Natural killer cell treated with Interleukin-12 subunit alpha and Interleukin-12 subunit beta and Interleukin-15 and Interleukin-18, amount 100 ng/mL, for 72 hours (primary cell): ENCODE results near the gene PTPN23. TPM values are rescaled to one million over a fixed set of nuclear protein-coding genes. Genes with fewer than 3 reads are reported as not detected.

Experiments used
- ATAC-seq, 2 donors: fragments of 150-1000 bp; cut with Tn5 transposase in 1 of 2; sonication (Bioruptor Pico), chemical (Tn5 transposase) in 1 of 2; 2 replicates each; pipeline ENCODE4 v1.10.0; 2021
- DNase-seq: peaks from one replicate; pipeline ENCODE4 v3.0.0; 2022; ENCODE audit warnings: low spot score
- H3K27ac Mint-ChIP-seq, 2 donors: 1 replicate in 1 of 2; 2 replicates in 1 of 2; pipeline ENCODE4 v1.8.0; 2022; ENCODE audit warnings: mixed read lengths in 2 of 2, mild to moderate bottlenecking in 1 of 2, moderate library complexity in 1 of 2
- H3K27me3 Mint-ChIP-seq, 2 donors: 1 replicate in 1 of 2; 2 replicates in 1 of 2; pipeline ENCODE4 v1.8.0; 2022; ENCODE audit warnings: mixed read lengths in 2 of 2
- H3K36me3 Mint-ChIP-seq: one replicate; pipeline ENCODE4 v1.8.0; 2022; ENCODE audit warnings: mixed read lengths
- H3K4me1 Mint-ChIP-seq, 2 donors: 1 replicate in 1 of 2; 2 replicates in 1 of 2; pipeline ENCODE4 v1.8.0; 2022; ENCODE audit warnings: low read depth in 2 of 2, mixed read lengths in 2 of 2, mild to moderate bottlenecking in 1 of 2
- H3K4me3 Mint-ChIP-seq: one replicate; pipeline ENCODE4 v1.8.0; 2022; ENCODE audit warnings: mixed read lengths
- H3K9me3 Mint-ChIP-seq: 2 replicates; pipeline ENCODE4 v1.8.0; 2022; ENCODE audit warnings: mixed read lengths
- total RNA-seq, 2 donors: library from RNA; stranded (reverse); gene quantifications; one replicate each; pipeline ENCODE4 v1.2.3, GENCODE V29; 2022

Gene PTPN23
- total RNA-seq, 2 donors from 2014 or later: 30.5 to 45.3 TPM

DNA sequence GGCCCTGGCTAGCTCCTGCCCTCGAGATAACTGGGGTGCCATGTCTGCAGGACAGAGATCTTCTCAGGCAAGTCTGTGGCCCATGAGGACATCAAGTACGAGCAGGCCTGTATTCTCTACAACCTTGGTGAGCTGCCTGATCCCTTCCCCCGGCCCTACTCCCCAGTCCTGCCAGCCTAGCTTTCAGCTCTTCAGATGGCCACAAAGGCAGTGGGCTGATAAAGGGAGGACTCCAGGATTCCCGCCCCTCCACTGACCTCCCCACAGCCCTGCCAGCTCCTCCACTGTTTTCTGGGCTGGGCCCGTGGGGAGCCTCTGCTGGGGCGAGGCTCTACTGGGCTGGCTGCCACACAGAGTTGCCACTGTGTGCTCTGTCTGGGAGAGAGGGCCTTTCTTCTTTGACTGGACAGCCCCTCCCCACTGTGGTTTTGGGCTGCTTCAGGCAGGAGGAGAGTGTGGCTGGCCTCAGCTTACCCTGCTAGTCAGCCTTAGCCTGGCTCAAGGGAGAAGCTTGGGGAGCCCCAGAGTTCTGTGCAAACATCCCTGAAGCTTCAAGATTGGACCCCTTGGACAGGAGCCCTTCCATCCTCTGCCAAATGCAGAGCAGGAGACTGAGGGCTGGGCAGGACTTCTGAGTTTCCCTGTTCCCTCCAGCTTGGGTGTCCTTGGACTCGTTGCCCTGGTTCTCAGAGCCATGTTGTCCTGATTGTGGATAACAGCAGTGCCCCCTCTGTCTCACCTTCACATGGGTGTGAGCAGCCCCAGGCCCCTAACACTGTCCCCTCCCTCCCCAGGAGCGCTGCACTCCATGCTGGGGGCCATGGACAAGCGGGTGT, 24.4 kb downstream of the PTPN23 start:
- H3K27ac Mint-ChIP-seq: no peak overlapping the region
- no peaks in the 10 kb centered on the region for H3K27me3 Mint-ChIP-seq
- H3K4me1 Mint-ChIP-seq: no peaks in the 10 kb centered on the region
- no peak for DNase-seq
- no peaks in the 10 kb centered on the region for H3K9me3 Mint-ChIP-seq
- no peak for ATAC-seq
- H3K36me3 Mint-ChIP-seq: no peaks in the 10 kb centered on the region
- H3K4me3 Mint-ChIP-seq: no peak overlapping the region

DNA sequence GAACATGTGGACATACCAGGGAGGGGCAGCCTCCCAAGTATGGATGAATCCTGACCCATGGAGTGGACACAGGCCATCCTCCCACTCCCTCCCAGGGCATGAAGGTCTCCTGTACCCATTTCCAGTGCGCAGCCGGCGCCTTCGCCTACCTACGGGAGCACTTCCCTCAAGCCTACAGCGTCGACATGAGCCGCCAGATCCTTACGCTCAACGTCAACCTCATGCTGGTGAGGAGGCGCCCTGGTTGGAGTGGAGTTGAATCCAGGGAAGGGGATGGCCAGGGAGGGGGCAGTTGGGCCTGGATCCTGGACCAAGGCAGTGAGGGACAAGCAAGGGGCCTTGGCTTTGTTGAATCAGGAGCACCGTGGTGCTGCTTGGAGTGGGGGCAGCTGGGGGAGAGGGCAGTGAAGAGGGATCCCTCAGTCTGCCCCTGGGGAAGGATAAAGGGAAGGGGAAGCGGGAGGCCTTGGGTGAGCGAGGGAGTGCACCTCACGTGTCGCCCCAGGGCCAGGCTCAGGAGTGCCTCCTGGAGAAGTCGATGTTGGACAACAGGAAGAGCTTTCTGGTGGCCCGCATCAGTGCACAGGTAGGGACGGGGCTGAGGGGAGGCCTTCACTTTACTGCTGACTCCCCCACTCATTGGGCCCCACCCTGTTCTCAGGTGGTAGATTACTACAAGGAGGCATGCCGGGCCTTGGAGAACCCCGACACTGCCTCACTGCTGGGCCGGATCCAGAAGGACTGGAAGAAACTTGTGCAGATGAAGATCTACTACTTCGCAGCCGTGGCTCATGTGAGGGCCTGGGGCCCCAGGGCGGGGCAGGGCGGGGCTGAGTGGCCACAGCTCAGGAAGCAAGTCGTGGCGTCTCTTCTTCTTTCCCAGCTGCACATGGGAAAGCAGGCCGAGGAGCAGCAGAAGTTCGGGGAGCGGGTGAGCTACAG, 25.3 kb downstream of the PTPN23 start:
- DNase-seq (no peak), ATAC-seq (no peak)
- H3K9me3 Mint-ChIP-seq: no peaks in the 10 kb centered on the region
- no peak overlapping the region for H3K4me3 Mint-ChIP-seq
- H3K4me1 Mint-ChIP-seq: no peaks in the 10 kb centered on the region
- no peaks in the 10 kb centered on the region for H3K36me3 Mint-ChIP-seq
- no peak overlapping the region for H3K27ac Mint-ChIP-seq
- no peaks in the 10 kb centered on the region for H3K27me3 Mint-ChIP-seq

DNA sequence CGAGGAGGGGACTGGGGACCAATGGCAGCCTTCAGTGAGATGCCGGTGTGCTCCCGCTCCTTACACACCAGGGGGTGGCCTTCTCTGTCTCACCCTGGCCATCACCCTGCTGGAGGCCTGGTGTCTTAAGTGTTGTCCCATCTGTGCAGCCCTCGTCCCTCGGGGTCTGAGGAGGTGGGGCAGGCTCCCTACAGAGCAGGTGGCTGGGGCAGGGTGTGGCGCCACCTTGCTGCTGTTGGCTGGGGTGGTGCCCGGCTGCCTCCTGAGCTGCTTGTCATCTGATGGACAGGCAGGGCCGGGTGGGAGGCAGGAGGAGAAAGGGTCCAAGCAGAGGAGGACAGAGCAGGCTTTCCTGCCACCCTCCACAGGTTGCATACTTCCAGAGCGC, 25.9 kb downstream of the PTPN23 start:
- Mint-ChIP-seq H3K36me3 (no peaks in the 10 kb centered on the region), H3K4me3 (no peak overlapping the region), H3K27me3 (no peaks in the 10 kb centered on the region), H3K9me3 (no peaks in the 10 kb centered on the region), H3K27ac (no peak overlapping the region), H3K4me1 (no peaks in the 10 kb centered on the region)
- ATAC-seq (no peak), DNase-seq (no peak)

DNA sequence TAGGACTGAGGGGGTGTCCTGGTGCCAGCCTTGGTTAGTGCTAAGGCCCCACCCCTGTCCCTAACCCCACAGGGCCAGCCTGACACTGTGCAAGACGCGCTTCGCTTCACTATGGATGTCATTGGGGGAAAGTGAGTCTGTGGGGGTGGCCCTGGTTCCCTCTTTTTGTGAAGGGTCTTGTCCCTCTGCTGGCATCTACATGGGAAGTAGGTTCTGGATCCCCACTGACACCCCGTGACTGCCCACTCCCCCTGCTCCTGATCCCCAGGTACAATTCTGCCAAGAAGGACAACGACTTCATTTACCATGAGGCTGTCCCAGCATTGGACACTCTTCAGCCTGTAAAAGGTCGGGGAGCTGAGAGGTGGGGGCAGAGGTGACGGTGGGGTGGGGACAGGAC, 26.4 kb downstream of the PTPN23 start:
- no peaks in the 10 kb centered on the region for H3K9me3 Mint-ChIP-seq
- no peaks in the 10 kb centered on the region for H3K36me3 Mint-ChIP-seq
- H3K4me3 Mint-ChIP-seq: no peak overlapping the region
- no peaks in the 10 kb centered on the region for H3K4me1 Mint-ChIP-seq
- DNase-seq (no peak), ATAC-seq (no peak)
- H3K27me3 Mint-ChIP-seq: no peaks in the 10 kb centered on the region
- H3K27ac Mint-ChIP-seq: no peak overlapping the region

DNA sequence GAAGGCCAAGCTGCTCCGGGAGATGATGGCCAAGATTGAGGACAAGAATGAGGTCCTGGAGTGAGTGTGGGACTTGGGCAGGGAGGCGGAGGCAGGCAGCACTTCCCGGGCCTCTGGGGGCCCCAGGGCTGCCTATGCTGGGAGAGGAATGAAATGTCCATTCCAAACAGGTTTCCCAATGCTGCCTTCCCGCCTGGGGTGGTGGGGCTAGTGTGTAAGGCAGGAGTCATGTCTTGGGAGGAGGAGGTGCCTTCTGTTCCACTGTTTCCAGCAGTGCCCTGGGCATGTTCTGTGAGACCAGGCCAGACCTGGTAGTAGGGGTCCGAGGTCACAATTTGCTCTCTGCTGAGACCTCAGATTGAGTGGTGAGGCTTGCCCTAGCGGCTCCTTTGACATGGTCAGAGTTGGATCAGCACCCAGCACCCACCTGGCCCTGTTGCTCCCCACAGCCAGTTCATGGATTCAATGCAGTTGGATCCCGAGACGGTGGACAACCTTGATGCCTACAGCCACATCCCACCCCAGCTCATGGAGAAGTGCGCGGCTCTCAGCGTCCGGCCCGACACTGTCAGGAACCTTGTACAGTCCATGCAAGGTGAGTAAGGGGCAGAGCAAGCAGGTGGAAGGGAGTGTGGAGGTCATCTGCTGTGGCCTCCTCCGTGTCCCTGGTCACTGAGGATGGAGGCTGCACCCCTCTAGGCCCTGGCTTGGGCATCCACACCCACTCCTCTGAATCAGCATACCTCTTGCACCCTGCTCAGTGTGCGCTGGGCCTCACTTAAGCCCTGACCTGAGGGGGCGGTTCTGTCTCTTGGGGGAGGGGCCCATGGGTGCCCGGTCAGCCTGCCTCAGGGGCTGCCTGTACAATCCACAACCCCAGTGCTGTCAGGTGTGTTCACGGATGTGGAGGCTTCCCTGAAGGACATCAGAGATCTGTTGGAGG, 27.3 kb downstream of the PTPN23 start:
- H3K36me3 Mint-ChIP-seq: peaks cover 2% of the 10 kb centered on the region
- H3K4me3 Mint-ChIP-seq: no peak overlapping the region
- H3K9me3 Mint-ChIP-seq: no peaks in the 10 kb centered on the region
- H3K4me1 Mint-ChIP-seq: peaks cover 0 to 3% of the 10 kb centered on the region in 2 donors
- no peak overlapping the region for H3K27ac Mint-ChIP-seq
- H3K27me3 Mint-ChIP-seq: no peaks in the 10 kb centered on the region
- ATAC-seq (no peak), DNase-seq (no peak)

DNA sequence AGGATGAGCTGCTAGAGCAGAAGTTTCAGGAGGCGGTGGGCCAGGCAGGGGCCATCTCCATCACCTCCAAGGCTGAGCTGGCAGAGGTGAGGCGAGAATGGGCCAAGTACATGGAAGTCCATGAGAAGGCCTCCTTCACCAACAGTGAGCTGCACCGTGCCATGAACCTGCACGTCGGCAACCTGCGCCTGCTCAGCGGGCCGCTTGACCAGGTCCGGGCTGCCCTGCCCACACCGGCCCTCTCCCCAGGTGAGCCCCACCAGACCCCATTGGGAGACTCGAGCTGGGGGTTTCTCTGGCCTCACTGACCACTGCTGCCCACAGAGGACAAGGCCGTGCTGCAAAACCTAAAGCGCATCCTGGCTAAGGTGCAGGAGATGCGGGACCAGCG, 28.0 kb downstream of the PTPN23 start:
- Mint-ChIP-seq H3K36me3 (peaks cover 5% of the 10 kb centered on the region), H3K9me3 (no peaks in the 10 kb centered on the region), H3K4me3 (no peak overlapping the region), H3K4me1 (peaks cover 0 to 5% of the 10 kb centered on the region in 2 donors), H3K27me3 (no peaks in the 10 kb centered on the region), H3K27ac (no peak overlapping the region)
- DNase-seq (no peak), ATAC-seq (no peak)

DNA sequence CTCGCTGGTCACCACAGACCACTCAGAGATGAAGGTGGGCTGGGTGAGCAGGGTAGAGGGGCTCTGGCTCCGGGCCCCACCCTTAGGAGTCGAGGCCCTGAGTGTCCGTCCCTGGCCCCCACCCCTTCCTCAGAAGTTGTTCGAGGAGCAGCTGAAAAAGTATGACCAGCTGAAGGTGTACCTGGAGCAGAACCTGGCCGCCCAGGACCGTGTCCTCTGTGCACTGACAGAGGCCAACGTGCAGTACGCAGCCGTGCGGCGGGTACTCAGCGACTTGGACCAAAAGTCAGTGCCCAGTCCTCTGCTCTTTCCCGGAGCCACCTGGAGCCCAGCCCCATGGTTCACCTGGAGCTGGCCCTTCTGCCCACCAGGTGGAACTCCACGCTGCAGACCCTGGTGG, 28.5 kb downstream of the PTPN23 start:
- no peaks in the 10 kb centered on the region for H3K27me3 Mint-ChIP-seq
- H3K4me1 Mint-ChIP-seq: peaks cover 0 to 5% of the 10 kb centered on the region in 2 donors
- DNase-seq: no peak
- no peaks in the 10 kb centered on the region for H3K9me3 Mint-ChIP-seq
- peaks cover 5% of the 10 kb centered on the region for H3K36me3 Mint-ChIP-seq
- no peak overlapping the region for H3K4me3 Mint-ChIP-seq
- no peak overlapping the region for H3K27ac Mint-ChIP-seq
- no peak for ATAC-seq

DNA sequence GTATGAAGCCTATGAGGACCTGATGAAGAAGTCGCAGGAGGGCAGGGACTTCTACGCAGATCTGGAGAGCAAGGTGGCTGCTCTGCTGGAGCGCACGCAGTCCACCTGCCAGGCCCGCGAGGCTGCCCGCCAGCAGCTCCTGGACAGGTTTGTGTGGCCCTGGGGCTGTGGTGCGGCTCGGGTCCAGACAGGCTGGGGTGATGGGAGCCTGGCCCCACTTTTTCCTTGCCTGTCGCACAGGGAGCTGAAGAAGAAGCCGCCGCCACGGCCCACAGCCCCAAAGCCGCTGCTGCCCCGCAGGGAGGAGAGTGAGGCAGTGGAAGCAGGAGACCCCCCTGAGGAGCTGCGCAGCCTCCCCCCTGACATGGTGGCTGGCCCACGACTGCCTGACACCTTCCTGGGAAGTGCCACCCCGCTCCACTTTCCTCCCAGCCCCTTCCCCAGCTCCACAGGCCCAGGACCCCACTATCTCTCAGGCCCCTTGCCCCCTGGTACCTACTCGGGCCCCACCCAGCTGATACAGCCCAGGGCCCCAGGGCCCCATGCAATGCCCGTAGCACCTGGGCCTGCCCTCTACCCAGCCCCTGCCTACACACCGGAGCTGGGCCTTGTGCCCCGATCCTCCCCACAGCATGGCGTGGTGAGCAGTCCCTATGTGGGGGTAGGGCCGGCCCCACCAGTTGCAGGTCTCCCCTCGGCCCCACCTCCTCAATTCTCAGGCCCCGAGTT, 29.0 kb downstream of the PTPN23 start:
- H3K27ac Mint-ChIP-seq: no peak overlapping the region
- peaks cover 0 to 5% of the 10 kb centered on the region in 2 donors for H3K4me1 Mint-ChIP-seq
- no peaks in the 10 kb centered on the region for H3K27me3 Mint-ChIP-seq
- ATAC-seq: no peak
- H3K9me3 Mint-ChIP-seq: no peaks in the 10 kb centered on the region
- H3K4me3 Mint-ChIP-seq: no peak overlapping the region
- no peak for DNase-seq
- H3K36me3 Mint-ChIP-seq: peaks cover 5% of the 10 kb centered on the region

DNA sequence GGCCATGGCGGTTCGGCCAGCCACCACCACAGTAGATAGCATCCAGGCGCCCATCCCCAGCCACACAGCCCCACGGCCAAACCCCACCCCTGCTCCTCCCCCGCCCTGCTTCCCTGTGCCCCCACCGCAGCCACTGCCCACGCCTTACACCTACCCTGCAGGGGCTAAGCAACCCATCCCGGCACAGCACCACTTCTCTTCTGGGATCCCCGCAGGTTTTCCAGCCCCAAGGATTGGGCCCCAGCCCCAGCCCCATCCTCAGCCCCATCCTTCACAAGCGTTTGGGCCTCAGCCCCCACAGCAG, 29.5 kb downstream of the PTPN23 start:
- H3K27ac Mint-ChIP-seq: no peak overlapping the region
- DNase-seq: no peak
- no peak for ATAC-seq
- no peaks in the 10 kb centered on the region for H3K9me3 Mint-ChIP-seq
- peaks cover 5% of the 10 kb centered on the region for H3K36me3 Mint-ChIP-seq
- peaks cover 0 to 8% of the 10 kb centered on the region in 2 donors for H3K4me1 Mint-ChIP-seq
- H3K4me3 Mint-ChIP-seq: no peak overlapping the region
- H3K27me3 Mint-ChIP-seq: no peaks in the 10 kb centered on the region

DNA sequence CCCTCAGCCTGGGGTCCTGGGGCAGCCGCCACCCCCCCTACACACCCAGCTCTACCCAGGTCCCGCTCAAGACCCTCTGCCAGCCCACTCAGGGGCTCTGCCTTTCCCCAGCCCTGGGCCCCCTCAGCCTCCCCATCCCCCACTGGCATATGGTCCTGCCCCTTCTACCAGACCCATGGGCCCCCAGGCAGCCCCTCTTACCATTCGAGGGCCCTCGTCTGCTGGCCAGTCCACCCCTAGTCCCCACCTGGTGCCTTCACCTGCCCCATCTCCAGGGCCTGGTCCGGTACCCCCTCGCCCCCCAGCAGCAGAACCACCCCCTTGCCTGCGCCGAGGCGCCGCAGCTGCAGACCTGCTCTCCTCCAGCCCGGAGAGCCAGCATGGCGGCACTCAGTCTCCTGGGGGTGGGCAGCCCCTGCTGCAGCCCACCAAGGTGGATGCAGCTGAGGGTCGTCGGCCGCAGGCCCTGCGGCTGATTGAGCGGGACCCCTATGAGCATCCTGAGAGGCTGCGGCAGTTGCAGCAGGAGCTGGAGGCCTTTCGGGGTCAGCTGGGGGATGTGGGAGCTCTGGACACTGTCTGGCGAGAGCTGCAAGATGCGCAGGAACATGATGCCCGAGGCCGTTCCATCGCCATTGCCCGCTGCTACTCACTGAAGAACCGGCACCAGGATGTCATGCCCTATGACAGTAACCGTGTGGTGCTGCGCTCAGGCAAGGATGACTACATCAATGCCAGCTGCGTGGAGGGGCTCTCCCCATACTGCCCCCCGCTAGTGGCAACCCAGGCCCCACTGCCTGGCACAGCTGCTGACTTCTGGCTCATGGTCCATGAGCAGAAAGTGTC, 30.2 kb downstream of the PTPN23 start:
- no peaks in the 10 kb centered on the region for H3K9me3 Mint-ChIP-seq
- no peaks in the 10 kb centered on the region for H3K27me3 Mint-ChIP-seq
- peaks cover 5% of the 10 kb centered on the region for H3K36me3 Mint-ChIP-seq
- H3K4me1 Mint-ChIP-seq: peaks cover 0 to 9% of the 10 kb centered on the region in 2 donors
- H3K27ac Mint-ChIP-seq: no peak overlapping the region
- no peak overlapping the region for H3K4me3 Mint-ChIP-seq
- ATAC-seq (no peak), DNase-seq (no peak)

DNA sequence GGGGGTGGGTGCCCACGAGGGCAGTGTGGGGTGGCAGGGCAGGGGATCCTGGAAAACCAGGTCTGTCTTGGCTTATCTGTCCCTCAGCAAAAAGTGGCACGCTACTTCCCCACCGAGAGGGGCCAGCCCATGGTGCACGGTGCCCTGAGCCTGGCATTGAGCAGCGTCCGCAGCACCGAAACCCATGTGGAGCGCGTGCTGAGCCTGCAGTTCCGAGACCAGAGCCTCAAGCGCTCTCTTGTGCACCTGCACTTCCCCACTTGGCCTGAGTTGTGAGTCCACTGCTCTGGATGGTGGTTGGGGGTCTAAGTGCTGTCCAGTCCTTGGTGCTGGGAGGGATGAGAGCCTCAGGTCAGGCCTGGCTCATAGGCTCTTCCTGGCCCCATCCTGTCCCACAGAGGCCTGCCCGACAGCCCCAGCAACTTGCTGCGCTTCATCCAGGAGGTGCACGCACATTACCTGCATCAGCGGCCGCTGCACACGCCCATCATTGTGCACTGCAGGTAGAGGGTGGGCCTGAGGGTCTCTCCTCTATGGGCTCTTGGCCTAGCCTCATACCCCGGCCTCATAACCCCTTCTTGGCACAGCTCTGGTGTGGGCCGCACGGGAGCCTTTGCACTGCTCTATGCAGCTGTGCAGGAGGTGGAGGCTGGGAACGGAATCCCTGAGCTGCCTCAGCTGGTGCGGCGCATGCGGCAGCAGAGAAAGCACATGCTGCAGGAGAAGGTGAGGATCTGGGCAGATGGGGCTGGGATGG, 31.1 kb downstream of the PTPN23 start:
- no peak overlapping the region for H3K27ac Mint-ChIP-seq
- peaks cover 0 to 9% of the 10 kb centered on the region in 2 donors for H3K4me1 Mint-ChIP-seq
- H3K4me3 Mint-ChIP-seq: no peak overlapping the region
- no peak for ATAC-seq
- no peaks in the 10 kb centered on the region for H3K9me3 Mint-ChIP-seq
- H3K27me3 Mint-ChIP-seq: no peaks in the 10 kb centered on the region
- DNase-seq: no peak
- peaks cover 5% of the 10 kb centered on the region for H3K36me3 Mint-ChIP-seq

DNA sequence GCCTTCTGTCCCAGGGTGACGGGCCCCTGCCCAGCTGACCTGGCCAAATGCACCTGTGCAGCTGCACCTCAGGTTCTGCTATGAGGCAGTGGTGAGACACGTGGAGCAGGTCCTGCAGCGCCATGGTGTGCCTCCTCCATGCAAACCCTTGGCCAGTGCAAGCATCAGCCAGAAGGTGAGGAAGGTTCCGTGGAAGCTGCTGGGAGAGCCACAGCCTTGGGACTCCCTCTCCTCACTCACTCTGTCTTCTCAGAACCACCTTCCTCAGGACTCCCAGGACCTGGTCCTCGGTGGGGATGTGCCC, 31.6 kb downstream of the PTPN23 start:
- DNase-seq: no peak
- Mint-ChIP-seq H3K27ac (no peak overlapping the region), H3K27me3 (no peaks in the 10 kb centered on the region), H3K36me3 (peaks cover 5% of the 10 kb centered on the region), H3K4me3 (no peak overlapping the region), H3K4me1 (peaks cover 0 to 9% of the 10 kb centered on the region in 2 donors), H3K9me3 (no peaks in the 10 kb centered on the region)
- ATAC-seq: no peak
